K562 (cell line): Measurements from ENCODE around the gene F12. TPM values are rescaled to one million over a fixed set of nuclear protein-coding genes. Genes with fewer than 3 reads are reported as not detected.
A peak's percentile ranks its signal among the peaks of the same experiment; 100 is the strongest.

Source experiments
- ATAC-seq: fragments of 200-7000 bp; cut with Tn5 transposase; 3 replicates; pipeline ENCODE4 v1.9.1; 2020; ENCODE audit warnings: moderate library complexity
- BruUV-seq: library from RNA; stranded (reverse); fragments of 400-500 nt; replicated peaks from 2 replicates; lab custom pipeline; 2021; lab: Mats Ljungman, UMichigan
- CTCF ChIA-PET: fragments of 300-600 bp; formaldehyde crosslinking; extraction: SDS; loops from one replicate; lab custom pipeline; 2021; ENCODE audit warnings: low intra/inter-chr PET ratio; lab: Yijun Ruan, JAX
- POLR2A ChIA-PET: fragments of 300-600, 350-650 bp; sonication (Branson Sonifier 250); formaldehyde crosslinking; extraction: SDS; loops from one replicate; lab custom pipeline; 2021; ENCODE audit warnings: antibody characterized with exemption, inconsistent platforms; lab: Yijun Ruan, JAX
- DNase-seq, 4 experiments: peaks; one replicate each; pipeline versions ENCODE4 v3.0.0 to v3.0.0-alpha.2; 2011 to 2018; ENCODE audit warnings: low spot score in 3 of 4, mixed read lengths in 3 of 4; ENCODE audit errors: extremely low read depth in 1 of 4
- FAIRE-seq: peaks from 2 replicates; lab custom pipeline; 2011; peaks lifted over from hg19 to GRCh38; lab: Jason Lieb, UNC
- H2AFZ ChIP-seq: 2 replicates; pipeline ENCODE4 v1.6.0; 2011; ENCODE audit warnings: low read depth, low read length, control low read depth, inconsistent platforms
- H3K27ac ChIP-seq: fragments of 200-600 bp; 3 replicates; pipeline ENCODE4 v1.8.0; 2011; ENCODE audit warnings: low read depth, mild to moderate bottlenecking, control low read depth, inconsistent platforms, low read length, moderate library complexity, mixed read lengths; ENCODE audit errors: extremely low read depth
- H3K27me3 ChIP-seq, 2 experiments: fragments of 300-600 bp in 1 of 2; 2 replicates in 1 of 2; 3 replicates in 1 of 2; pipeline versions ENCODE4 v1.6.0 to v1.8.0; 2011; ENCODE audit warnings: inconsistent platforms in 2 of 2, low read length in 2 of 2, mild to moderate bottlenecking in 1 of 2, mixed read lengths in 1 of 2, moderate library complexity in 1 of 2; ENCODE audit not compliant: control insufficient read depth in 2 of 2, insufficient read depth in 2 of 2
- H3K36me3 ChIP-seq: fragments of 300-600 bp; 3 replicates; pipeline ENCODE4 v1.8.0; 2011; ENCODE audit warnings: mild to moderate bottlenecking, low read length, inconsistent platforms; ENCODE audit not compliant: control insufficient read depth, insufficient read depth
- H3K4me1 ChIP-seq, 2 experiments: fragments of 200-600 bp in 1 of 2; replicated peaks in 1 of 2; 2 replicates in 1 of 2; 3 replicates in 1 of 2; pipeline versions ENCODE4 v1.5.1 to v1.8.0; 2011; ENCODE audit warnings: inconsistent platforms in 2 of 2, low read length in 2 of 2, mild to moderate bottlenecking in 1 of 2, mixed read lengths in 1 of 2, moderate library complexity in 1 of 2; ENCODE audit not compliant: control insufficient read depth in 2 of 2, insufficient read depth in 2 of 2
- H3K4me2 ChIP-seq: 2 replicates; pipeline ENCODE4 v1.6.1; 2011; ENCODE audit warnings: low read length, control low read depth, inconsistent platforms, mixed read lengths; ENCODE audit not compliant: insufficient read depth
- H3K4me3 ChIP-seq: fragments of 200-600 bp; sonication (generic), shearing (Covaris generic); 2 replicates; pipeline ENCODE4 v1.5.1; 2016; ENCODE audit warnings: control low read depth, inconsistent platforms
- H3K79me2 ChIP-seq: fragments of 200-600 bp; 3 replicates; pipeline ENCODE4 v1.8.0; 2011; ENCODE audit warnings: low read length, inconsistent platforms; ENCODE audit not compliant: control insufficient read depth, insufficient read depth
- H3K9ac ChIP-seq, 2 experiments: 2 replicates each; pipeline versions ENCODE4 v1.6.0 to v1.6.1; 2011; ENCODE audit warnings: low read depth in 2 of 2, low read length in 2 of 2, control low read depth in 1 of 2, inconsistent platforms in 1 of 2, mild to moderate bottlenecking in 1 of 2, mixed read lengths in 1 of 2; ENCODE audit not compliant: insufficient read depth in 1 of 2
- H3K9me1 ChIP-seq: one replicate; pipeline ENCODE4 v1.6.0; 2011; ENCODE audit warnings: inconsistent platforms, mild to moderate bottlenecking, low read length, moderate library complexity; ENCODE audit not compliant: control insufficient read depth, insufficient read depth
- H3K9me3 ChIP-seq: replicated peaks from 2 replicates; pipeline ENCODE4 v1.5.1; 2011; ENCODE audit warnings: low read depth, low read length, inconsistent platforms; ENCODE audit not compliant: control insufficient read depth, insufficient read depth
- H4K20me1 ChIP-seq: replicated peaks from 2 replicates; pipeline ENCODE4 v1.6.1; 2011; ENCODE audit warnings: low read length, inconsistent platforms, mixed read lengths; ENCODE audit not compliant: control insufficient read depth, insufficient read depth
- FOXP1 ChIP-seq: sonication (generic); formaldehyde crosslinking; IDR thresholded peaks from 2 replicates; pipeline ENCODE4 v1.8.0; 2022; ENCODE audit warnings: mild to moderate bottlenecking, missing genetic modification reagents
- GABPB1 ChIP-seq: sonication (generic); formaldehyde crosslinking; IDR thresholded peaks from 2 replicates; pipeline ENCODE4 v1.8.0; 2022; ENCODE audit warnings: mild to moderate bottlenecking, missing genetic modification reagents
- LCOR ChIP-seq: sonication (generic); formaldehyde crosslinking; IDR thresholded peaks from 2 replicates; pipeline ENCODE4 v1.8.0; 2022; ENCODE audit warnings: mild to moderate bottlenecking, missing genetic modification reagents
- NCOA4 ChIP-seq: fragments of 450-650 bp; IDR thresholded peaks from 2 replicates; pipeline ENCODE4 v1.6.1; 2018; ENCODE audit warnings: mild to moderate bottlenecking; ENCODE audit not compliant: partially characterized antibody
- RBFOX2 ChIP-seq: fragments of 200-400 bp; formaldehyde crosslinking; IDR thresholded peaks from 2 replicates; pipeline ENCODE4 v1.6.1; 2017; ENCODE audit warnings: low read depth, mild to moderate bottlenecking, low read length, moderate library complexity
- RFX1 ChIP-seq: fragments of 450-650 bp; IDR thresholded peaks from 2 replicates; pipeline ENCODE4 v1.6.1; 2016; ENCODE audit warnings: mild to moderate bottlenecking, moderate library complexity
- SRF ChIP-seq, 2 experiments: fragments of 250-450, 450-650 bp in 1 of 2; sonication (Bioruptor Pico) in 1 of 2; sonication (generic) in 1 of 2; formaldehyde crosslinking; IDR thresholded peaks; 2 replicates each; pipeline versions ENCODE4 v1.5.0 to v1.5.1; 2020 to 2022; ENCODE audit warnings: mild to moderate bottlenecking in 1 of 2, missing genetic modification reagents in 1 of 2
- WGBS: fragments of 100-300 bp; shearing (Covaris generic); methylation state at CpG from one replicate; pipeline ENCODE4 v1.1.6; 2016; ENCODE audit warnings: low coverage, mixed read lengths; ENCODE audit not compliant: insufficient coverage; ENCODE audit errors: missing lambda C conversion rate; 5-methylcytosine and 5-hydroxymethylcytosine counted together
- in situ Hi-C: fragments of 300-500 bp; cut with MboI; formaldehyde crosslinking; loops from 4 replicates; pipeline ENCODE4 v1.15.0; 2018; ENCODE audit warnings: inconsistent platforms, mixed read lengths
- intact Hi-C: fragments of 100-400 bp; cut with micrococcal nuclease; formaldehyde crosslinking; loops from 2 replicates; pipeline ENCODE4 v1.14.2; 2022
- polyA plus RNA-seq, 8 experiments: library from polyadenylated mRNA; depleted of rRNA in 4 of 8; stranded (reverse) in 5 of 8; unstranded in 3 of 8; fragments of >200 nt; fragmentation: Nextera tagmentation in 2 of 8; fragmentation: Illumina TruSeq in 1 of 8; extraction: Ambion mirVana in 2 of 8; extraction: Trizol in 1 of 8; gene quantifications; 2 replicates each; pipeline versions ENCODE4 v1.2.1 to v1.2.3, GENCODE V29; 2011 to 2014; ENCODE audit warnings: inconsistent platforms in 1 of 8, missing spikeins in 1 of 8
- total RNA-seq, 7 experiments: library from RNA; depleted of rRNA in 6 of 7; stranded (reverse); fragments of >200 nt in 6 of 7; fragmentation: Illumina TruSeq in 2 of 7; extraction: Trizol in 2 of 7; gene quantifications; 2 replicates each; pipeline versions ENCODE4 v1.2.1 to v1.2.3, GENCODE V29; 2011 to 2021; ENCODE audit warnings: low replicate concordance in 1 of 7
- TF ChIP-seq, protein P1 (sequence below): sonication (generic); formaldehyde crosslinking; IDR thresholded peaks from 2 replicates; pipeline ENCODE4 v1.8.0; 2023; ENCODE audit warnings: mild to moderate bottlenecking, missing genetic modification reagents
- TF ChIP-seq, protein P2 (sequence below): fragments of 250-450 bp; sonication (Bioruptor Pico); IDR thresholded peaks from 2 replicates; pipeline ENCODE4 v1.4.0; 2020
- TF ChIP-seq, protein P3 (sequence below), 2 experiments: fragments of 450-650 bp; IDR thresholded peaks; 2 replicates each; pipeline ENCODE4 v1.6.1; 2016

F12 gene
- total and polyA plus RNA-seq, 9 of the 15 experiments (the other 6 are each of a cell fraction or from before 2014, with no cell fraction given), result 0.59 to 18.3 (median 3.6) TPM

DNA sequence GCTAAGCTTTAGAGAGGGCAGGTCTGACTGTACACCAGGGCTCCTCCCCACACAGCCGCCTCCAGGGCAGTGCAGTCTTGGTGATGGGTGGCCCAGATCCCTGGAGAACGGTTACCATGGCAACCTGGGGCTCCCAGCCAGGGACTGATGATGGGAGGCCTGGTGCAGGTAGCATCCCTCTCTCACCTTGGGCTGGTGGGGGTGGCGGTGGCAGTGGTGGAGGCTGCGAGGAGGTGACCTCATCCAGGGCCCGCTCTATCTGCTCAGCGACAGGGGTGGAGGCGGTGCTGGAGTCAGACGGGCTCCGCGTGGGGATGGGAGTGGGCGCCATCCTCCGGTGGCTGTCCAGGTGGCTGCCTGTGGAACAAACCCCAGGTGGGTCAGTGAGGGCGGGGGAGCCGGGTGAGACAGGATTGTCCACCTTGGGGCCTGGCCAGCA lies 49.6 kb upstream of the F12 start (continued):
- TF ChIP-seq, protein P1, sequence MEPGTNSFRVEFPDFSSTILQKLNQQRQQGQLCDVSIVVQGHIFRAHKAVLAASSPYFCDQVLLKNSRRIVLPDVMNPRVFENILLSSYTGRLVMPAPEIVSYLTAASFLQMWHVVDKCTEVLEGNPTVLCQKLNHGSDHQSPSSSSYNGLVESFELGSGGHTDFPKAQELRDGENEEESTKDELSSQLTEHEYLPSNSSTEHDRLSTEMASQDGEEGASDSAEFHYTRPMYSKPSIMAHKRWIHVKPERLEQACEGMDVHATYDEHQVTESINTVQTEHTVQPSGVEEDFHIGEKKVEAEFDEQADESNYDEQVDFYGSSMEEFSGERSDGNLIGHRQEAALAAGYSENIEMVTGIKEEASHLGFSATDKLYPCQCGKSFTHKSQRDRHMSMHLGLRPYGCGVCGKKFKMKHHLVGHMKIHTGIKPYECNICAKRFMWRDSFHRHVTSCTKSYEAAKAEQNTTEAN (CRISPR knock-in tag), result no peak
- TF ChIP-seq FOXP1 (CRISPR knock-in tag), result no peak
- peak; percentile 95 for TF ChIP-seq RFX1

DNA sequence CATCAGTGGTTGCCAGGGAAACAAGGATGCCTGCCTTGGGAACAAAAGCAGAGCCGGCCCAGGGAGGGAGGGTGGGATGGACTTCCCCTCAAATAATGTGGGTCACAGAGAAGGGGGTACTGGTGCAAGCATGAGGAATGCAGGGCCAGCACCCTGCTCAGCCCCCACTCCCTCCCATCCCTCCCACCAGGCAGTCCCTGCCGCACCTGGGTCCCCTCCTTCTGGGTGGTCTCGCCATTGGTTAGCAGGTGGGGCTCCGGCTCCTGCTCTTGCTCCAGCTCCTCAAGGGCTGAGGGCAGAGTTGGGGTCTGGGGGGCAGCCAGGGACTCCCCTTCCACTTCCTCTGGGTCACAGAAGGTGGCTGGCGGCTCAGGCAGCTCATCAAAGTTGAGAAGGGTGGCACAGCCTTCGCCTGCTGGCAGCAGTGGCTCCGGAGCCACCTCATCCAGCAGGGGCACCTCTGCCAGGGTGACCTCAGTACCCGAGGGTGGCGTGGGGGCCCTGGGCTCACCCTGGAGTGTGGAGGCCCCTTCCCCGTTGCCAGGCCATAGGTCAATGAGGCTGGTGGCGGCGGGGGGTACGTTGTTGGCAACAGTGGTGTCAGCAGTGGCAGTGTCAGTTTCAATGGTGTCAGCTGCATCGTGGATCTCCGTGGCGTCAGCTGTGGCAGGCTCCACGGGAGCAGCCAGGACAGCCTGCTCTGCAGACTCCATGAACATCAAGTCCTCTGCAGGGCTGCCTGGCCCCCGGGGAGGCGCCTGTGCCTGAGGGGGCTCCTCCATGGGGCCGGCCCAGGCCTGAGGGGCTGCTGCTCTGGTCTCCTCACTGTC lies 48.7 kb upstream of the F12 start:
- intact Hi-C loops, result loop anchor here (2.0 kb wide), 1 partner anchor 145 kb away; no protein-coding TSS in a partner anchor
- Histone ChIP-seq H2AFZ (no peak overlapping the region), H3K36me3 (peaks cover 42% of the 10 kb centered on the region; the same call in 1 of the 3 replicates), H3K9me3 (no peaks in the 10 kb centered on the region), H3K9me1 (peaks cover 3% of the 10 kb centered on the region), H3K79me2 (peaks cover 10% of the 10 kb centered on the region; the same call in 2 of the 3 replicates), H3K9ac (no peak overlapping the region), H3K4me3 (no peak overlapping the region), H4K20me1 (peaks cover 16% of the 10 kb centered on the region), H3K4me2 (no peak overlapping the region), H3K4me1 (peaks cover 5 to 77% of the 10 kb centered on the region in 2 experiments), H3K27me3 (no peaks in the 10 kb centered on the region), H3K27ac (no peak overlapping the region)
- BruUV-seq, result no TSS peak
- WGBS, result 88% methylated on average over 18 of the region's 20 CpGs
- FAIRE-seq, result no peak
- POLR2A ChIA-PET, result interaction anchor here (0.6 to 1.2 kb wide), 10 partner anchors 8 to 185 kb away, joined by 3 to 10 read pairs (median 4); partner anchors contain the start of gene PRR7
- ATAC-seq, result no peak
- in situ Hi-C loops, result loop anchor here (10.0 kb wide), 1 partner anchor 343 kb away; no protein-coding TSS in a partner anchor
- CTCF ChIA-PET, result interaction anchor here (0.5 to 6.2 kb wide), 3 partner anchors 54 to 68 kb away, joined by 3 to 107 read pairs (median 78); no protein-coding TSS in a partner anchor
- DNase-seq, result no peak
- peak; percentile 14; the same call in 1 of the 2 replicates for TF ChIP-seq LCOR (CRISPR knock-in tag)
- TF ChIP-seq, protein P2, sequence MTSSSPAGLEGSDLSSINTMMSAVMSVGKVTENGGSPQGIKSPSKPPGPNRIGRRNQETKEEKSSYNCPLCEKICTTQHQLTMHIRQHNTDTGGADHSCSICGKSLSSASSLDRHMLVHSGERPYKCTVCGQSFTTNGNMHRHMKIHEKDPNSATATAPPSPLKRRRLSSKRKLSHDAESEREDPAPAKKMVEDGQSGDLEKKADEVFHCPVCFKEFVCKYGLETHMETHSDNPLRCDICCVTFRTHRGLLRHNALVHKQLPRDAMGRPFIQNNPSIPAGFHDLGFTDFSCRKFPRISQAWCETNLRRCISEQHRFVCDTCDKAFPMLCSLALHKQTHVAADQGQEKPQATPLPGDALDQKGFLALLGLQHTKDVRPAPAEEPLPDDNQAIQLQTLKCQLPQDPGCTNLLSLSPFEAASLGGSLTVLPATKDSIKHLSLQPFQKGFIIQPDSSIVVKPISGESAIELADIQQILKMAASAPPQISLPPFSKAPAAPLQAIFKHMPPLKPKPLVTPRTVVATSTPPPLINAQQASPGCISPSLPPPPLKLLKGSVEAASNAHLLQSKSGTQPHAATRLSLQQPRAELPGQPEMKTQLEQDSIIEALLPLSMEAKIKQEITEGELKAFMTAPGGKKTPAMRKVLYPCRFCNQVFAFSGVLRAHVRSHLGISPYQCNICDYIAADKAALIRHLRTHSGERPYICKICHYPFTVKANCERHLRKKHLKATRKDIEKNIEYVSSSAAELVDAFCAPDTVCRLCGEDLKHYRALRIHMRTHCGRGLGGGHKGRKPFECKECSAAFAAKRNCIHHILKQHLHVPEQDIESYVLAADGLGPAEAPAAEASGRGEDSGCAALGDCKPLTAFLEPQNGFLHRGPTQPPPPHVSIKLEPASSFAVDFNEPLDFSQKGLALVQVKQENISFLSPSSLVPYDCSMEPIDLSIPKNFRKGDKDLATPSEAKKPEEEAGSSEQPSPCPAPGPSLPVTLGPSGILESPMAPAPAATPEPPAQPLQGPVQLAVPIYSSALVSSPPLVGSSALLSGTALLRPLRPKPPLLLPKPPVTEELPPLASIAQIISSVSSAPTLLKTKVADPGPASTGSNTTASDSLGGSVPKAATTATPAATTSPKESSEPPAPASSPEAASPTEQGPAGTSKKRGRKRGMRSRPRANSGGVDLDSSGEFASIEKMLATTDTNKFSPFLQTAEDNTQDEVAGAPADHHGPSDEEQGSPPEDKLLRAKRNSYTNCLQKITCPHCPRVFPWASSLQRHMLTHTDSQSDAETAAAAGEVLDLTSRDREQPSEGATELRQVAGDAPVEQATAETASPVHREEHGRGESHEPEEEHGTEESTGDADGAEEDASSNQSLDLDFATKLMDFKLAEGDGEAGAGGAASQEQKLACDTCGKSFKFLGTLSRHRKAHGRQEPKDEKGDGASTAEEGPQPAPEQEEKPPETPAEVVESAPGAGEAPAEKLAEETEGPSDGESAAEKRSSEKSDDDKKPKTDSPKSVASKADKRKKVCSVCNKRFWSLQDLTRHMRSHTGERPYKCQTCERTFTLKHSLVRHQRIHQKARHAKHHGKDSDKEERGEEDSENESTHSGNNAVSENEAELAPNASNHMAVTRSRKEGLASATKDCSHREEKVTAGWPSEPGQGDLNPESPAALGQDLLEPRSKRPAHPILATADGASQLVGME, result peak; percentile 91; the same call in 1 of the 2 replicates
- no peak for TF ChIP-seq SRF (CRISPR knock-in tag; IDR thresholded peaks at IDR 0.05)
- peak; percentile 9; the same call in 1 of the 2 replicates for TF ChIP-seq RBFOX2
- TF ChIP-seq, protein P3, sequence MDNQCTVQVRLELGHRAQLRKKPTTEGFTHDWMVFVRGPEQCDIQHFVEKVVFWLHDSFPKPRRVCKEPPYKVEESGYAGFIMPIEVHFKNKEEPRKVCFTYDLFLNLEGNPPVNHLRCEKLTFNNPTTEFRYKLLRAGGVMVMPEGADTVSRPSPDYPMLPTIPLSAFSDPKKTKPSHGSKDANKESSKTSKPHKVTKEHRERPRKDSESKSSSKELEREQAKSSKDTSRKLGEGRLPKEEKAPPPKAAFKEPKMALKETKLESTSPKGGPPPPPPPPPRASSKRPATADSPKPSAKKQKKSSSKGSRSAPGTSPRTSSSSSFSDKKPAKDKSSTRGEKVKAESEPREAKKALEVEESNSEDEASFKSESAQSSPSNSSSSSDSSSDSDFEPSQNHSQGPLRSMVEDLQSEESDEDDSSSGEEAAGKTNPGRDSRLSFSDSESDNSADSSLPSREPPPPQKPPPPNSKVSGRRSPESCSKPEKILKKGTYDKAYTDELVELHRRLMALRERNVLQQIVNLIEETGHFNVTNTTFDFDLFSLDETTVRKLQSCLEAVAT (IDR thresholded peaks at IDR 0.05), result no peak
- peak; percentile 48; the same call in 1 of the 2 replicates for TF ChIP-seq GABPB1
- no peak for TF ChIP-seq NCOA4
